Measurements from ENCODE around the gene PHF19. TPM values are rescaled to one million over a fixed set of nuclear protein-coding genes. Genes with fewer than 3 reads are reported as not detected.

PHF19 gene
- polyA plus RNA-seq, 1 donor (not counting 4 experiments of a cell fraction or from before 2014, with no cell fraction given) = 11.7 TPM

DNA sequence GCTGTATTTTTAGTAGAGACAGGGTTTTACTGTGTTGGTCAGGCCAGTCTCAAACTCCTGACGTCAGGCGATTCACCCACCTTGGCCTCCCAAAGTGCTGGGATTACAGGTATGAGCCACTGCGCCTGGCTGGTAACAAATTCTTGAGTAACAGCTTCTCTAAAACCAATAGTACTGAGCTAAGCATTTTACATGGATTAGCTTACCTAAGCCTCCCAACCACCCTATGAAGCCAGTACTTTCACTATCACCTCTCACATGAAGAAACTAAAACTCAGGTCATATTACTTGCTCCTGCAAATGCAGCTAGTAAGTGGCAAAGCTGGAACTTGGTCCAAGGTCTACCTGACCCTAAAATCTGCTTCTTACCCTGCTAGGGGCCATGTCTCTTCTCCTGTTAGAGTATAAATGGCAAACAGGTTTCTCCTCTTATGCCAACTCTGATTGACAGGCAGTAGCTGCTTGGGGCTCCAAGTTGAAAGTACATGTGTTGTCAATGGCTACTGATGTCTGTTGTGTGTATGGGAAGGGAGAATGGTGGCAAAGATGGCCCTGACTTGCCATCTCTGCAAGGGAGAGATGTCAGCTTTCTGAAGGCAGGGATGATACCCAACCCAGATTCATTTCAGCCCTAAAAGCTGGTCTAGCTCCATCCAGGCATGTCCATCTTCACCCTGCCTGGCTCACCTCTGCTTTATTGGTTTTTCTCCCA, 4.0 kb downstream of the PHF19 start:
- no peaks in the 10 kb centered on the region for H4K20me1 ChIP-seq (ENCODE audit: control insufficient read depth, extremely low read depth, insufficient read depth, low read length)
- DNase-seq (ENCODE audit: low read depth, low spot score) (no peak), FAIRE-seq (no peak)
- no peaks in the 10 kb centered on the region for H3K9me3 ChIP-seq (ENCODE audit: control insufficient read depth, low read depth, low read length)
- H3K27me3 ChIP-seq (ENCODE audit: control insufficient read depth, extremely low read depth, insufficient read depth, low read length) = no peaks in the 10 kb centered on the region
- no peak overlapping the region for H2AFZ ChIP-seq (ENCODE audit: control insufficient read depth, low read length)
- H3K79me2 ChIP-seq (ENCODE audit: control insufficient read depth, insufficient read depth, low read length) = no peaks in the 10 kb centered on the region
- TF ChIP-seq, protein P1, sequence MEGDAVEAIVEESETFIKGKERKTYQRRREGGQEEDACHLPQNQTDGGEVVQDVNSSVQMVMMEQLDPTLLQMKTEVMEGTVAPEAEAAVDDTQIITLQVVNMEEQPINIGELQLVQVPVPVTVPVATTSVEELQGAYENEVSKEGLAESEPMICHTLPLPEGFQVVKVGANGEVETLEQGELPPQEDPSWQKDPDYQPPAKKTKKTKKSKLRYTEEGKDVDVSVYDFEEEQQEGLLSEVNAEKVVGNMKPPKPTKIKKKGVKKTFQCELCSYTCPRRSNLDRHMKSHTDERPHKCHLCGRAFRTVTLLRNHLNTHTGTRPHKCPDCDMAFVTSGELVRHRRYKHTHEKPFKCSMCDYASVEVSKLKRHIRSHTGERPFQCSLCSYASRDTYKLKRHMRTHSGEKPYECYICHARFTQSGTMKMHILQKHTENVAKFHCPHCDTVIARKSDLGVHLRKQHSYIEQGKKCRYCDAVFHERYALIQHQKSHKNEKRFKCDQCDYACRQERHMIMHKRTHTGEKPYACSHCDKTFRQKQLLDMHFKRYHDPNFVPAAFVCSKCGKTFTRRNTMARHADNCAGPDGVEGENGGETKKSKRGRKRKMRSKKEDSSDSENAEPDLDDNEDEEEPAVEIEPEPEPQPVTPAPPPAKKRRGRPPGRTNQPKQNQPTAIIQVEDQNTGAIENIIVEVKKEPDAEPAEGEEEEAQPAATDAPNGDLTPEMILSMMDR (optimal IDR thresholded peaks at IDR 0.05 in 1 of 3, IDR thresholded peaks at IDR 0.05 in 1 of 3, conservative IDR thresholded peaks at IDR 0.05 in 1 of 3; ENCODE audit: extremely low read depth in 1 of 3, insufficient read depth in 2 of 3, low read length in 3 of 3) = no peak
- TF ChIP-seq EZH2 (IDR thresholded peaks at IDR 0.05; ENCODE audit: low read length) = no peak
- H3K27ac ChIP-seq (ENCODE audit: control insufficient read depth, insufficient read depth, low read length) = peak overlapping the region; percentile 44
- no peak overlapping the region for H3K9ac ChIP-seq (ENCODE audit: control insufficient read depth, extremely low read depth, insufficient read depth, low read length)
- H3K9me1 ChIP-seq (ENCODE audit: control insufficient read depth, extremely low read depth, insufficient read depth, low read length) = no peaks in the 10 kb centered on the region
- dilution Hi-C loops (cut with MboI; ENCODE audit: extremely low pct_ligation_motif_present, low sequenced_read_pairs) = no loop called here
- no peak overlapping the region for H3K4me3 ChIP-seq (ENCODE audit: control insufficient read depth in 2 of 3, extremely low read depth in 1 of 3, insufficient read depth in 2 of 3, low read depth in 1 of 3, low read length in 3 of 3)
- H3K36me3 ChIP-seq (ENCODE audit: control insufficient read depth in 2 of 2, extremely low read depth in 1 of 2, insufficient read depth in 2 of 2, low read length in 2 of 2) = peaks cover 1 to 22% of the 10 kb centered on the region in 2 experiments
- peaks cover 42% of the 10 kb centered on the region for H3K4me1 ChIP-seq (ENCODE audit: control insufficient read depth, extremely low read depth, insufficient read depth, low read length)
- H3K4me2 ChIP-seq (ENCODE audit: control insufficient read depth, extremely low read depth, insufficient read depth, low read depth, low read length) = peak overlapping the region; percentile 40

DNA sequence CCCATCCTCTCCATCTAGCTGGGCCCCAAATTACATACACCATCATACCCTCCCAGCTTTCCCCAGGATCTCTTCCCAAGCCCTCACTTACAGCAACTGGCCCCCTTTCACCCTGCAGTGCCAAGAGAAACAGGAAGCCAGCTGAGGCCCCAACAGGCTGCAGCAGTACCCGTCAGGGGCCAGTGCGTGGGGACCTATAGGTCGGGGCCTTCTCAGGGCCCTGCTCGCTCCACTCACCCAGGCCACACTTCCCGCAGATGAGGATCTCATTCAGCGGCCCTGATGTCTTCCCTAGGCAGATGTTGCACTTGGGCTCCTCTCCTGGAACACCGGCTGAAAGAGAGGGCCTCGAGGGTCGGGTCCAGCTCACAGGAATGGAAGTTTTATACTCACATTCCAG, 6.8 kb downstream of the PHF19 start:
- no peaks in the 10 kb centered on the region for H3K9me3 ChIP-seq (ENCODE audit: control insufficient read depth, low read depth, low read length)
- dilution Hi-C loops (cut with MboI; ENCODE audit: extremely low pct_ligation_motif_present, low sequenced_read_pairs) = no loop called here

More for the DNA sequence above, 6.8 kb downstream of the PHF19 start:
- Histone ChIP-seq H3K4me1 (ENCODE audit: control insufficient read depth, extremely low read depth, insufficient read depth, low read length) (peaks cover 29% of the 10 kb centered on the region), H4K20me1 (ENCODE audit: control insufficient read depth, extremely low read depth, insufficient read depth, low read length) (no peaks in the 10 kb centered on the region), H3K27me3 (ENCODE audit: control insufficient read depth, extremely low read depth, insufficient read depth, low read length) (no peaks in the 10 kb centered on the region), H3K36me3 (ENCODE audit: control insufficient read depth in 2 of 2, extremely low read depth in 1 of 2, insufficient read depth in 2 of 2, low read length in 2 of 2) (peaks cover 1 to 43% of the 10 kb centered on the region in 2 experiments), H3K27ac (ENCODE audit: control insufficient read depth, insufficient read depth, low read length) (no peak overlapping the region), H3K79me2 (ENCODE audit: control insufficient read depth, insufficient read depth, low read length) (no peaks in the 10 kb centered on the region), H2AFZ (ENCODE audit: control insufficient read depth, low read length) (no peak overlapping the region), H3K9me1 (ENCODE audit: control insufficient read depth, extremely low read depth, insufficient read depth, low read length) (no peaks in the 10 kb centered on the region), H3K4me3 (ENCODE audit: control insufficient read depth in 2 of 3, extremely low read depth in 1 of 3, insufficient read depth in 2 of 3, low read depth in 1 of 3, low read length in 3 of 3) (no peak overlapping the region), H3K4me2 (ENCODE audit: control insufficient read depth, extremely low read depth, insufficient read depth, low read depth, low read length) (no peak overlapping the region), H3K9ac (ENCODE audit: control insufficient read depth, extremely low read depth, insufficient read depth, low read length) (no peak overlapping the region)
- TF ChIP-seq, protein P1 (optimal IDR thresholded peaks at IDR 0.05 in 1 of 3, IDR thresholded peaks at IDR 0.05 in 1 of 3, conservative IDR thresholded peaks at IDR 0.05 in 1 of 3; ENCODE audit: extremely low read depth in 1 of 3, insufficient read depth in 2 of 3, low read length in 3 of 3) = no peak
- TF ChIP-seq EZH2 (IDR thresholded peaks at IDR 0.05; ENCODE audit: low read length) = no peak
- FAIRE-seq (no peak), DNase-seq (ENCODE audit: low read depth, low spot score) (no peak)
